Colon (tissue), 2 donors: ENCODE measurements around the gene SUGP1.
"Not testable (repeated sequence)": the region's sequence is repeated elsewhere in the genome, so short reads cannot be mapped to it uniquely, and the experiment has no call there.

Experiments
- FAIRE-seq: peaks from 2 replicates; lab custom pipeline; 2012; peaks lifted over from hg19 to GRCh38; lab: Jason Lieb, UNC
- donor health status: control.
- donor health status: control.

SUGP1 gene, protein sequence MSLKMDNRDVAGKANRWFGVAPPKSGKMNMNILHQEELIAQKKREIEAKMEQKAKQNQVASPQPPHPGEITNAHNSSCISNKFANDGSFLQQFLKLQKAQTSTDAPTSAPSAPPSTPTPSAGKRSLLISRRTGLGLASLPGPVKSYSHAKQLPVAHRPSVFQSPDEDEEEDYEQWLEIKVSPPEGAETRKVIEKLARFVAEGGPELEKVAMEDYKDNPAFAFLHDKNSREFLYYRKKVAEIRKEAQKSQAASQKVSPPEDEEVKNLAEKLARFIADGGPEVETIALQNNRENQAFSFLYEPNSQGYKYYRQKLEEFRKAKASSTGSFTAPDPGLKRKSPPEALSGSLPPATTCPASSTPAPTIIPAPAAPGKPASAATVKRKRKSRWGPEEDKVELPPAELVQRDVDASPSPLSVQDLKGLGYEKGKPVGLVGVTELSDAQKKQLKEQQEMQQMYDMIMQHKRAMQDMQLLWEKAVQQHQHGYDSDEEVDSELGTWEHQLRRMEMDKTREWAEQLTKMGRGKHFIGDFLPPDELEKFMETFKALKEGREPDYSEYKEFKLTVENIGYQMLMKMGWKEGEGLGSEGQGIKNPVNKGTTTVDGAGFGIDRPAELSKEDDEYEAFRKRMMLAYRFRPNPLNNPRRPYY

DNA sequence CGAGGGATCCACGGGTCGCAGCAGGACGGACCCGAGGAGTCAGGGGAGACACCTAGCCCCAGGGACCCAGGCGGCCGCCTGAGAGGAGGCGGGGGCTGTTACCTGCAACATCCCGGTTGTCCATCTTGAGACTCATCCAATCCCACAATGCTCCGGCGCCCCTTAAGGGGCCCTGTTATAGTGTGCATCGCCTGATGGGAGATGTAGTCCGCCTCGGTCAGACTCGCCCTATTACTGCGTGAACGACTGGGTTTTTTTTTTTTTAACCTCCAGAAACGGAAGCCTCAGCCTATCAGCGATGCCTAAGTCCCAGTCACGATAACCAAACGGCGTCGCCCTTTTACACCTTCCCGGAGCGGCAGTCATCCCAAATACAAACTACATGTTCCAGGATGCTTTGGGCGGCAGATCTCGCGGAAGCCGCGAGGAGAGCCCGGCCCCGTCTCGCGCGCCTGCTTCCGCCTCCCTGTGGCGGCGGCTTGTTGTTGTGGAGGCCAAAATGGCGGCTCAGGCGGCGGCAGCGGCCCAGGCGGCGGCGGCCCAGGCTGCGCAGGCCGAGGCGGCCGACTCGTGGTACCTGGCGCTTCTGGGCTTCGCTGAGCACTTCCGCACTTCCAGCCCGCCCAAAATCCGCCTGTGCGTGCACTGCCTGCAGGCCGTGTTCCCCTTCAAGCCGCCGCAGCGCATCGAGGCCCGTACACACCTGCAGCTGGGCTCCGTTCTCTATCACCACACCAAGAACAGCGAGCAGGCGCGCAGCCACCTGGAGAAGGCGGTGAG, at the start of gene SUGP1, which contains the start of gene MAU2:
Gene SUGP1 (minus strand): TSS at position 149 of the 780 bp plus-strand sequence. CDS start 13 bp downstream, at position 136.
Gene MAU2 (plus strand): TSS at position 469 of the 780 bp plus-strand sequence. CDS start 31 bp downstream, at position 500.
- FAIRE-seq: no peak

DNA sequence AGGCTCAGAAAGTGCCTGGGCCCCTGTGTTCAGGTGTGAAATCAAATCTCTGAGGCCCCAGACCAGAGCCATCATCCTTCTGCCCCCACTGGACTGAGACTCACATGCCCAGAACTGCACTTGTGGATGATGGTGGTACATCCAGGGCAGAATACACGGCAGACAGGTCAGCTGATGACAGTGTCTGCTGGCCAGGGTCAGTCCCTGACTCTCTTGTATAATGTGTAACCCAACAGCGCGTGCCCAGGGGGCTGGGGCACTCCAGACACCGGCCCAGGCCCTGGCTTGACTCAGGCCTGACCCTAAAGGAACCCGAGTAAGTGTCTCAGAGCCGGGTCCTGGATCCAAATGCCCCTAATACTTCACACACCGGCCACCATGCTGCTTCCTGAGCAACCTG, 47.8 kb upstream of the SUGP1 start:
- FAIRE-seq: no peak

DNA sequence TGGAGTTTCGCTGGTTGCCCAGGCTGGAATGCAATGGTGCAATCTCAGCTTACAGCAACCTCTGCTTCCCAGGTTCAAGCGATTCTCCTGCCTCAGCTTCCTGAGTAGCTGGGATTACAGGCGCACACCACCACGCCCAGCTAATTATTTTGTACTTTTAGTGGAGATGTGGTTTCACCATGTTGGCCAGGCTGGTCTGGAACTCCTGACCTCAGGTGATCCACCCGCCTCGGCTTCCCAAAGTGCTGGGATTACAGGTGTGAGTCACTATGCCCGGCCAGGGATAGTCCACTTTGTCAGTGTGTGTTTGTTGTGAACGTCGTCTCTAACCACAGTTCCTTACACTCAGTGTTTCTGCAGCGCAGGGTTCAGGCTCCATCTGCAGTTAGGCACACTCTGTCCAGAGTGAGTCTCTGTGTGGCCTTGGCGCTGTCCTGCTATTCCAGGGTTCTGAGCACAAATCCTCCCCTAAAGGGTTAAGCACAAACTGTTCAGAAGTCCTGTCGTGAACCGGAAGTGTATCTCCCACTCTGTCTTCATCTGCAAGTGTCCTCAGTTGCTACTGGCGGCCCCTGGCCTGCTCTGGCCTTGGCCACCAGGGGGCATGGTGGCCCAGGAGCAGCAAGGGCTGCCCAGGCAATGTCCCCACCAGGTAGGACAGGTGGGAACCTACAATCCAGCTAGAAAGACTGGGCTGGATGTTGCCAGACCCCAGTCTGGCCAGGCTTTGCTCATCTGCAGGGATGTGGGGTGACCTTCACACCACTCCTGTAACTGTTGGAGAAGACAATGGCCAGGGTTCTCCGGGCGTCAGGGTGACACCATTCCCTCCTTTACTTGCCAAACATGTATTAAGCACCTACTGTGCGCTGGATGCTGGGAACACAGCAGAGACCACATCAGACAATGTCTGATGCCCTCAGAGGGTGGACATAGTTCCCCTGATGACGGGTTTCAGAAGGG, 46.4 kb upstream of the SUGP1 start:
- no peak for FAIRE-seq

DNA sequence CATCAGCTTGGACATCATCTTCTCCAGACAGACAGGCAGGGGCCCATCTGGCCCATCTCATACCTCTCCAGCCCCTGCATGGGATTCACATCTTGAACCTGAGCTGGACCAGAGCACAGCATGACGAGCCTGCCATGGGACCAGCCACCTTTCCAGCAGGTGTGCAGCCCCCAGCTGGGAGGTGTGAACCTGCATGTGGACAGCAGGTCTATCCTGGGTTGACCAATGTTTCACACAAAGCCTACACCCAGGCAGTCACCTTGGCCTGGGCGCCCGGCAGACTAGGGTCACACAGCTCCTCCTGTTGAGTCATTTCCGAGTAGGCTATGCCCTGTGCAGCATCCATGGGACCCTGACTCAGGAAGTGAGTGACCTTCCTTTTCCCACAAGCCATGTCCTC, 41.8 kb upstream of the SUGP1 start:
- FAIRE-seq: no peak

DNA sequence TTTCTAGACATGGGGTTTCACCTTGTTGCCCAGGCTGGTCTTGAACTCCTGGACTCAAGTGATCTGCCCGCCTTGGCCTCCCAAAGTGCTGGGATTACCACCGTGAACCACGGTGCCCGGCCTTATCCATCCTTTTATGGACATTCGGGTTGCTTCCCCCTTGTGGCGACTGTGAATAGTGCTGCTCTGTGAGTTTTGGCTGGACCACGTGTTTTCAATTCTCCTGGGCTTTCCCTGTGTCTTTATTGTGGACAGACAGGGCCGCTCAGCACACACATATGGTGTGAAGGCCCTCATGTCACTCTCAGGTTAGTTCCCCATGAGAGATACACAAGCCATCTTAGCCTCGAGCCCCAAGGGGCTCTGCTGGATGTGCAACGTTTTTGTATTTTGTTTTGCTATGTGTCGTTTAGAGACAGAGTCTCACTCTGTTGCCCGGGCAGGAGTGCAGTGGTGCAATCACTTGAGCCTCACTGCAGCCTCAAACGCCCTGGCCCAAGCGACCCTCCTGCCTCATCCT, 40.8 kb upstream of the SUGP1 start:
- no peak for FAIRE-seq

DNA sequence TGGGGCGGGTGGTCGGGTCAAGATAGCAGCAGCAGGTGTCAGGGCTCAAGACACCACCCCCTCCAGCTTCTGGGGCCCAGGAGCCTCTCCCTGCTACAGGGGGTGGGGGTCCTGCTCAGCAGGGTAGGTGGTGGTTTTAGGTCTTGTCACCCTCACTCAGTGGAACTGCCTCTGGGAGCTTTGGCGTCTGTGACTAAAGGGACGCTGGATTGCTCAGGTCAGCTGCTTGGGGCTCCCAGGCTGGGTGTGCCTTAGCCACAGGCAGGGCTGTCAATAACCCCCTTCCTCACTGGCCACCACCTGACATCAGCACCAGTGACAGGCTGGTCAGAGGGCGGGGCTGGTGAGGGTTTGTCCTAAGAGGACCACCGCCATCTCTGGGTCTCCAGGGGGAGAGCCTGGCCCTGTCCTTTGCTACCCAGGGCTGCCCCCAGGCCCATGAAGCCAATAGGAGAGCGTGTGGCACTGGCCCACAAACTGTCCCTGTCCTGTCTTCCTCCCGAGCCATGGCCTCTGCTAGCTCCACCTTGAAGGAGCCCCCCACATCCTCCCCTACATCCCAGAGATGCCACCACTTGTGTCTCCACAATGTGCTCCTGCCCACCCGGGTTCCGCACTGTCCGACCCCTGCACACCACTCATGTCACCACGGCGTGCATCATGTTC, 36.7 kb upstream of the SUGP1 start:
- no peak for FAIRE-seq

DNA sequence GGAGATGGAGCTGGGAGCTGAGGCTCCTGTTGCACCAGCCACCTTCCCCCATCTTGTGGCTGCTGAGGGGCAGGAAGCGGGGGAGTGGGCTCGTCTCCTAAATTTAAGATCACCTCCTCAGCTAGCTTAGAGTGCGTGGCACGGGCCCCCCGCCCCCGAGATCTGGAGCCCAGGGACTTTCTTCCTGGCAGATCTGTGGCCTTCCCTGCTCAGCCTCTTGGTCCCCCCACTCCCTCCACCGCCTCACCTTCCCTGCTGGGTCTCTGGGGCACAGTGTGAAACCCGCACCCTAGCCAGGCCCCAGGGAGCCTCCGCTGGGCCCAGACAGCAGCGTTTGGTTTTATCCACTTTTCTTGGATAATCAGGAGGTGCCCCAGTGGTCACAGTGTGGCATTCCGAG, 36.2 kb upstream of the SUGP1 start:
- no peak for FAIRE-seq

DNA sequence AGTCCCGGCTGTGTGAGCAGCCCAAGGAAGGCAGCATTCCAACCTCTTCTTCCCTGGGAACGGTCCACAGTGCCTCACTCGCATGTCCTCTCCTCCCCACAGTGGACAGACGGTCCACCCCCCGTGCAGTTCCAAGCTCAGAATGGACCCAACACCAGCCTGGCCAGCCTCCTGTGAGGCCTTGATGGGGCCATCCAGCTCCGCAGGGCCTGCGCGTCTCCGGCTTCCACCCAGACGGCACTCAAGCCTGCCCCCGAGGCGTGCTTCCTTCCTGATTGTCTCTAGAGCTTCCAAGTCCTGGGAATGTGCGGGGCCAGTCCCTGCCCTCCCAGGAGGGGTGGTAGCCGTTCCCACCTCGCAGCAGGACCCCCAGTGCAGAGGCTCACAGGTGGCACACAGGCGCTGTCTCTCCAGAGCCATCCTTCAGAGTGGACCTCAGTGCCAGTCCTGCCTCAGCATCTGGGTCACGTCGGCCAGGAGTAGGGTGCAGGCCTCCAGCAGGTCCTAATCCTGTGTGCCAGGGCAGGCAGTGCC, 35.4 kb upstream of the SUGP1 start:
- no peak for FAIRE-seq

DNA sequence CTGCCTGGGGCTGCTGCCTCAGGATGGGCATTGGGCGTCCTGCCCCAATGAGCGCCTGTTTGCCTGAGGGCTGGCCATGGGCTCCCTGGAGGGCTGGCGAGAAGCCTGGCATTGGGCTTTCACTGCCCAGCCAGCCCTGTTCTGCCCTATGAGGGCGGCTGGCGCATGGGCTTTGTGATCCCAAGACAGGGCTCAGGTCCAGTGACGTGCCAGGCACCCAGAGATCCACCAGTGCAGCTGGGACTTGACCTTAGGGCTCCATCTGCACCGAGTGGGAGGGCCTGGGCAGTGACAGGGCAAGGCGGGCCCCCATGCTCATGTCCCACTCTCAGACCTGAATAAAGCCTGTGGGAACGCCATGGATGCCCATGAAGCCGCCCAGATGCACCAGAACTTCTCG, 34.6 kb upstream of the SUGP1 start:
- no peak for FAIRE-seq

DNA sequence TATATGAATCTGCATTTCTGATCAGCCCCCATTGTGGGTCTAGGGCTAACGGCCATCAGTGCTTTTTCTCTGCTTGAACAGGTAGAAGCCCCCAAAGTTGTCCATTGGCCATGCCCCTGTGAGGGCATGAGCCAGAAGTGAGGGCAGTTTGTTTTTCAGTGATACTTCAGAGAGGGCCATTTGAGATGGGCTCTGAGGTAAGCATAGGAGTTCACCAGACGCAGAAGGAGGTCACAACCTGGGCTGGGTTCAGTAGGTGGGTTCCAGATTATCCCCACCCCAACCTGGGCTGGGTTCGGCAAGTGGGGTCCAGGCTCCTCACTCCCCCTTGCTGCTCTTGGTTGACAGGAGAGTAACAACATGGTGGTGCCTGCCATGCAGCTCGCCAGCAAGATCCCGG, 33.7 kb upstream of the SUGP1 start:
- no peak for FAIRE-seq

DNA sequence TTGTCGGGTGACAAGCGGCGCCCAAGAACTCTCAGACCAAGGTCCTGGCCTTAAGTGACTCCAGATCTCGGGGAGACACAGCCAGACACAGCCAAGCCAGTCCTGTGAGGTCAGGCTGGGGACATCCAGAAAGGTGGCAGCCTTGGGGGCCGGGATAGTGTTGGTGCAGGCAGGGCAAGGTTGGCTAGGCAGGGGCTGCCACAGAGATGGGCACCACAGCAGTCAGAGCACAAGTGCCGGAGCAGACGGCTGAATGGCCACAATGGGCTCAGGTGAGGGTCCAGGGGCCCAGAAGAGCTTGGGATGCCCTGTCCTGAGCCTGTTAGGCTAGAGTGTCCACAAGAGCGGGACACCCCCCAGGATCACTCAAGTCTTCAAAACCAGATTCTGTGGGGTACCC, 32.5 kb upstream of the SUGP1 start:
- no peak for FAIRE-seq

DNA sequence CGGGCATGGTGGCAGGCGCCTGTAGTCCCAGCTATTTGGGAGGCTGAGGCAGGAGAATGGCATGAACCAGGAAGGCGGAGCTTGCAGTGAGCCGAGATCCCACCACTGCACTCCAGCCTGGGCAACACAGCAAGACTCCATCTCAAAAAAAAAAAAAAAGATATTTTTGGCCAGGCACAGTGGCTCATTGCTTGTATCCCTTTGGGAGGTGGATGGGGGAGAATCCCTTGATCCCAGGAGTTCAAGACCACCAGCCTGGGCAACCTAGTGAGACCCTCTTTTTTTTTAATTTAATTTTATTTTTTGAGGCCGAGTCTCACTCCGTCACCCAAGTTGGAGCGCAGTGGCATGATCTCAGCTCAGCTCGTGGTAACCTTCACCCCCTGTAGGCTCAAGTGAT, 30.4 kb upstream of the SUGP1 start:
- not testable (repeated sequence) for FAIRE-seq

DNA sequence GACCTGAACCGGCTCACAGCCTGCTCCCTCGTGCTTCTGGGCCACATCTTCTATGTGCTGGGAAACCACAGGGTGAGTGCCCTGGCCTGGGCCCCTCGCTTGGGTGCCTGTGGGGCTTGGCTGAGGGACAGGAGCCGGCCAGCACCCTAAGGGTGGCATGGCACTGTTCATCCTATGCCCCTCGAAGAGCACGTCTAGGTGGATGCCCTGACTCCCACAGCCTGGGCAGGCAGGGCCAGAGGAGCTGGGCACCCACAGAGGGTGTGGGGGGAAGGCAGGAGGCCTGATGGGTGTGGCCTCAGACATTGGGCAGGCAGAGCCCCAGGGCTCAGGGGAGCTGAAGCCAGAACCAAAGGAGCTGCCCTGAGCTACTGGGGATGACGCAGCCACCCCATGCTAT, 29.1 kb upstream of the SUGP1 start:
- no peak for FAIRE-seq

DNA sequence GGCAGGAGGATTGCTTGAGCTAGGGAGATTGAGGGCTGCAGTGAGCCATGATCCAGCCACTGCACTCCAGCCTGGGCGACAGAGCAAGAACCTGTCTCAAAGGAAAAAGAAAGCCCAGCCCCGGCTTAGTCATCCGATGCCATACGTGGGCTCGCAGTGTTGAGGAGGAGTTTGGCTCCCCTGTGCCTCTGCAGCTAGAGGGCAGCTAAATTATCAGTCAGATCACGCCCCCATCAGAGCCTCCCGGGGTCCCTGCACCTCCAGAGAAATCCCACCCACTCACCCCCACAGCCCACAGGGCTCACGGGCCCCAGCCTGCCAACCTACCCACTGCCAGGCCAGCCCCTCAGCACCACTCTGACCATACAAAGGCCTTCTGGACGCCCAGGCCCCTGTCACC, 28.0 kb upstream of the SUGP1 start:
- no peak for FAIRE-seq

DNA sequence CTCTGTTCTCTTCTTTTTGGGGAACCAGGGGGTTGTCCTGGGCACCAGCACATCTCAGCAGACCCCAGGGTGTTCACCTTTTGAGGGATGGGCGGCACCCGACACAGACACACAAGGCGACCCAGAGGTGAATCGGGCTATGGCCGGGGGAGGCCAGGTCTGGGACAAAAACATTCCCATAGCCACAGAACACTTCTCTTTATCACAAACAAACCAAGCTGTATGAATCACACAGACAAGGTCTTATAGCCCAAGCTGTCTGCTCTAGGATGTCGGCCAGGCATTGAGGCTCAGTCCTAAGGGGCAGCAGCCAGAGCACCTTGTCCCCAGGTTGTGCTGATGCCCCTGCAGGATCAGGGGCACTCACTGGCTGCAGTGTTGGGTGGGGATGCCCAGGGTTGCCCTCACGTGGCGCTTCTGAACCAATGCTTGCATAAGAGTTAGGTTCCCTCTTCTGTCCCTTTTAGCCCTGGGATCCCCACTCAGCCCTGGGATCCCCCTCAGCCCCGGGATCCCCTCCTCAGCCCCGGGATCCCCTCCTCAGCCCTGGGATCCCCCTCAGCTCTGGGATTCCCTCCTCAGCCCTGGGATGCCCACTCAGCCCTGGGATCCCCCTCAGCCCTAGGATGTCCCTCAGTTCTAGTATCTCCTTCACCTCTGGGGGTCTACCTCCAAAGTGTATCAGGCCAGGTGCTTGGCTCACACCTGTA, 27.2 kb upstream of the SUGP1 start:
- FAIRE-seq: no peak

DNA sequence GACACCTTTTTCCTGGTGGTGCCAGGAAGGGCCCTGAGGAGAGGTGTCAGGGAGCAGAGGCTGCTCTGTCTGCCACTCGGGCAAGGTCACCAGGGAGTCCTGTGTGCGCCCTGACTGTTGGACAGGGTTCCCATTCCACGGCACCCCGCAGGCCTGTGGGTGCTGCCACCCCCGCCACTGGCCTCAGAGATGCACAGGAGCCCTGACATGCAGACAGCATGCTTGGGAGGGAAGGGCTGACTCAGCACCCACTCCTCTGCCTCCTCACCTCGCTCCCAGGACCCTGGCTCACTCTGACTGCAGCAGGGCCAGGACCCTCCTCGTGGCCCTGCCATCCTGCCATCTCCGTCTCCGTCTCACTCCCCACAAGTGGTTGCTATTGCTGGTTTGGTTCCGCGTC, 25.7 kb upstream of the SUGP1 start:
- FAIRE-seq: no peak

DNA sequence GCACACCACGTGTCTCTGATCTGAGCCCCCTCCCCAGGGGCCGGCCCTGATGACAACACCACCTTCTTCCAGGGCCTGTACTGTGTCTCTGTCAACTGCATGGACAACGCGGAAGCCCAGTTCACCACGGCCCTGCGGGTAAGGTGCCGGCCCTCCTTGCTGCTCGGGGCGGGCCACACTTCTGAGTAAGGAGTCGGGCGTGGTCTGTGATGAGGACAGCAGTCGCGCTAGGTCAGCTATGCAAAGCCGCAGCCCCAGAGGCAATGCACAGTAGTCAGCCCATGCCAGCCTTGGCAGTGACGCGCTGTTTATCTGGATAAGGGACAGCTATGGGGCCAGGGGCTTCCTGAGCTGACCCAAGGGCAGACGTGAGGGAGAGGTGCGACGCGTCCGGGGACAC, 24.9 kb upstream of the SUGP1 start:
- no peak for FAIRE-seq

DNA sequence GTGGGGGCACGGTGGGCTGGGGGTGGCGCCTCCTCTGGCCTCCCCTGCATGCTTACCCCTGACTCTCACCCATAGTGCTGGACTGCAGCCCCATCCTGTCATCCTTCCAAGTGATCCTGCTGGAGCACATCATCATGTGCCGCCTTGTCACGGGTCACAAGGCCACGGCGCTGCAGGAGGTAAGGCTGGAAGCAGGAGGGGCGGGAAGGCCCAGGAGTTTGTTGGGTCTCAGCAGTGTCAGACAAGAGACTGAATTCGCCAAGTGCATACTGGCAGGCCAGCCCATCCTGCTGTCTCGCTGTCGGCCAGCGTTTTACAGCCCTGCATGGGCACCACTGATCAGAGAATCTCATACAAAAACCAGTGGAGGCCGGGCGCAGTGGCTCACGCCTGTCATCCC, 23.5 kb upstream of the SUGP1 start:
- no peak for FAIRE-seq

DNA sequence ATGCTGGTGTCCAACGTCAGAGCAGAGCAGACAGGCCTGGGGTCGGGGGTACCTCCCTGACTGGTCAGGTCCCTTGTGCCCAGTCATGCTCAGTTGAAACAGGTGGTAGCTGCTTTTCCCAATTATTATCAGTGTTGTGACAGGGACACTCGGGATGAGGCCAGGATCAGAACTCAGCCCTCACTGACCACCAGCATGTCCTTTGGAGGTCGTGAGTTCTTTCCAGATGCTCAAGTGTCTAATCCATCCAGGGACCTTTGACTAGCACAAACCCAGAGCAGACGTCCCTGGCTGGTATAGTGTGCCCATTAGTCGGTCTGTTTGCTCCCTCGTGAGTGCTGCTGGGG, 22.7 kb upstream of the SUGP1 start:
- no peak for FAIRE-seq
